ENCODE measurements around the gene CLRN1.

- no peak for TF ChIP-seq CTCF (conservative IDR thresholded peaks at IDR 0.05)
- no peak for TF ChIP-seq EZH2 (IDR thresholded peaks at IDR 0.05; ENCODE audit: low read depth)
Observed at GRCh38 chr3:150920236-150920635, 52.3 kb downstream of the CLRN1 start.

All from PC-9 (cell line).